Measurements from ENCODE around the gene CMTM6.

DNA sequence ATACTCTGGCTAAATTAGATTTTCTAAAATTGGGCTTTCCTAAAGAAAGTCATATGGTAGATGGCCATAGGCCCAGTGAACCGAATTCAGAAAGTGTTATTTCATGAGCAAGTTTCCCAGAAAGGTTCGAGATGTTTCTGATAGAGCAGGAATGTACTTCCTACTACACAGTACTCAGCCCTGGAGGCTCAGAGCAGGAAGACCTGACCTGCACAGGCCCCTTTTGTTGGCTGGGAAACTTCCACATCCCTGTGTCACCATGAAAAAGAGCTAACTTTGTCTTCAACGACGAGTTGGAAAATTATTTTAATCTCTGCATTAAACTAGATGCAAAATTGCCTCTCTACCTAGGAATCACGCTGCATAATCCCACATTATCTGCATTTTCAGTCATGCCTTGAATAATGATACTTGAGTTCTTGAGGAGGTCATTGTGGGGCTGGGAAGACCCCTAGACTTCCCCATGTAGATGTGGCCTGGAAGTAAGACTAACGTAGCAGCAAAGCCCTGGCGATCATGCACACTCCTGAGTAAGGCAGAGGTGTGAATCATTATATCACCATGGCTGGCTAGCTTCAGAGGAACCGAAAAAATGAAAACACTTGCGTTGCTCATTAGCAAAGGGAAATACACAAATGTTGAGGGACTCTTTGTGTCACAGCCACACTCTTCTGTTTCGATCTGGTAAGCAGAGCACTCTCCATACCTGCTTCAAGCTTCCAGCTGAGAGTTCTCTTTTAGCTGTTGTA lies 63.9 kb downstream of the CMTM6 start:
- TF ChIP-seq, protein P1, sequence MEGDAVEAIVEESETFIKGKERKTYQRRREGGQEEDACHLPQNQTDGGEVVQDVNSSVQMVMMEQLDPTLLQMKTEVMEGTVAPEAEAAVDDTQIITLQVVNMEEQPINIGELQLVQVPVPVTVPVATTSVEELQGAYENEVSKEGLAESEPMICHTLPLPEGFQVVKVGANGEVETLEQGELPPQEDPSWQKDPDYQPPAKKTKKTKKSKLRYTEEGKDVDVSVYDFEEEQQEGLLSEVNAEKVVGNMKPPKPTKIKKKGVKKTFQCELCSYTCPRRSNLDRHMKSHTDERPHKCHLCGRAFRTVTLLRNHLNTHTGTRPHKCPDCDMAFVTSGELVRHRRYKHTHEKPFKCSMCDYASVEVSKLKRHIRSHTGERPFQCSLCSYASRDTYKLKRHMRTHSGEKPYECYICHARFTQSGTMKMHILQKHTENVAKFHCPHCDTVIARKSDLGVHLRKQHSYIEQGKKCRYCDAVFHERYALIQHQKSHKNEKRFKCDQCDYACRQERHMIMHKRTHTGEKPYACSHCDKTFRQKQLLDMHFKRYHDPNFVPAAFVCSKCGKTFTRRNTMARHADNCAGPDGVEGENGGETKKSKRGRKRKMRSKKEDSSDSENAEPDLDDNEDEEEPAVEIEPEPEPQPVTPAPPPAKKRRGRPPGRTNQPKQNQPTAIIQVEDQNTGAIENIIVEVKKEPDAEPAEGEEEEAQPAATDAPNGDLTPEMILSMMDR (IDR thresholded peaks at IDR 0.05; ENCODE audit: low read depth, low read length, poor library complexity, severe bottlenecking), result no peak
- TF ChIP-seq EZH2phosphoT487 (IDR thresholded peaks at IDR 0.05; ENCODE audit: borderline replicate concordance, low read length), result no peak

Data from DOHH2 (cell line).